Fibroblast of the aortic adventitia (primary cell): Measurements from ENCODE around the gene ECPAS. TPM values are rescaled to one million over a fixed set of nuclear protein-coding genes. Genes with fewer than 3 reads are reported as not detected.
"Not testable (repeated sequence)": the region's sequence is repeated elsewhere in the genome, so short reads cannot be mapped to it uniquely, and the experiment has no call there.

Experiments used
- DNase-seq: peaks from one replicate; pipeline ENCODE4 v3.0.0-alpha.2; 2010; ENCODE audit warnings: low read depth
- H3K4me3 ChIP-seq: 2 replicates; pipeline ENCODE4 v1.5.1; 2011; ENCODE audit warnings: low read depth, mild to moderate bottlenecking, control low read depth, low read length, moderate library complexity
- total RNA-seq: library from RNA; depleted of rRNA; stranded (reverse); fragments of >200 nt; gene quantifications from 2 replicates; pipeline ENCODE4 v1.2.3, GENCODE V29; 2012; ENCODE audit warnings: low replicate concordance
- TF ChIP-seq, protein P1 (sequence below): IDR thresholded peaks from 2 replicates; pipeline ENCODE4 v1.5.1; 2011; ENCODE audit warnings: mild to moderate bottlenecking, low read length, control low read depth, inconsistent platforms; ENCODE audit not compliant: insufficient read depth

ECPAS gene
- total RNA-seq, 1 donor = 114 TPM

DNA sequence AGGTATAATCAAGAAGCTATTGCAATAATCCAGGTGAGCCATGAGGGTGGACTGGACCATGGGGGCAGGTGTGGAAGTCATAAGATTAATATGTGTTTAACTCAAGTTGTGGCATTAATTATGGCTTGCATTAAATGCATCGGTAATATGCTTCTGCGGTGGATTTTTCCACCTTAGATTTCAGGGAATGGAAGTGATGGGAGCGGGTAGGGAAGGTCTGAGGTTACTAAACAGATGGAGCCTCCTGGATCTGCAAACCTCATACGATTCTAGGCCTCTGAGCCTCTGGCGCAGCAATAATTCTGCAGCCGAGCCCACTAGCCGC, 40.5 kb upstream of the ECPAS start:
- TF ChIP-seq, protein P1, sequence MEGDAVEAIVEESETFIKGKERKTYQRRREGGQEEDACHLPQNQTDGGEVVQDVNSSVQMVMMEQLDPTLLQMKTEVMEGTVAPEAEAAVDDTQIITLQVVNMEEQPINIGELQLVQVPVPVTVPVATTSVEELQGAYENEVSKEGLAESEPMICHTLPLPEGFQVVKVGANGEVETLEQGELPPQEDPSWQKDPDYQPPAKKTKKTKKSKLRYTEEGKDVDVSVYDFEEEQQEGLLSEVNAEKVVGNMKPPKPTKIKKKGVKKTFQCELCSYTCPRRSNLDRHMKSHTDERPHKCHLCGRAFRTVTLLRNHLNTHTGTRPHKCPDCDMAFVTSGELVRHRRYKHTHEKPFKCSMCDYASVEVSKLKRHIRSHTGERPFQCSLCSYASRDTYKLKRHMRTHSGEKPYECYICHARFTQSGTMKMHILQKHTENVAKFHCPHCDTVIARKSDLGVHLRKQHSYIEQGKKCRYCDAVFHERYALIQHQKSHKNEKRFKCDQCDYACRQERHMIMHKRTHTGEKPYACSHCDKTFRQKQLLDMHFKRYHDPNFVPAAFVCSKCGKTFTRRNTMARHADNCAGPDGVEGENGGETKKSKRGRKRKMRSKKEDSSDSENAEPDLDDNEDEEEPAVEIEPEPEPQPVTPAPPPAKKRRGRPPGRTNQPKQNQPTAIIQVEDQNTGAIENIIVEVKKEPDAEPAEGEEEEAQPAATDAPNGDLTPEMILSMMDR = no peak
- DNase-seq = no peak
- H3K4me3 ChIP-seq = peak overlapping the region; percentile 88

DNA sequence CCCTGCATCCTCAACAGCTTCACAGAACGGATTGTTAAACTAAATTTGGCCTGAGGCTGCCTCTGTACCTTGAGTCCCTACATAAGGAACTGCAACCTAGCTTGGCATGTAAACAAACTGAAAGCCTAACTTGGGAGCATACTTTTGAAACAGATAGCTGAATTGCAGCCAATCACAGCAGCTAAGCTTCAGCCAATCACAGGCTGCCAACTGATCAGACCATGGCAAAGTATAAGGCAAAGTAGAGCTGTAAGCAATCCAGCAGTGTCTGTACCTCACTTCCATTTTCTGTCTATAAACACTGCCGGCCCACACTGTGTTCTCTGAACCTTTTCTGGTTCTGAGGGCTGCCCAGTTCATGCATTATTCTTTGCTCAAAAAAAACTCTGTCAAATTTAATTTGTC, 31.9 kb upstream of the ECPAS start:
- no peak overlapping the region for H3K4me3 ChIP-seq
- peak; percentile 16 for DNase-seq
- TF ChIP-seq, protein P1 = no peak

DNA sequence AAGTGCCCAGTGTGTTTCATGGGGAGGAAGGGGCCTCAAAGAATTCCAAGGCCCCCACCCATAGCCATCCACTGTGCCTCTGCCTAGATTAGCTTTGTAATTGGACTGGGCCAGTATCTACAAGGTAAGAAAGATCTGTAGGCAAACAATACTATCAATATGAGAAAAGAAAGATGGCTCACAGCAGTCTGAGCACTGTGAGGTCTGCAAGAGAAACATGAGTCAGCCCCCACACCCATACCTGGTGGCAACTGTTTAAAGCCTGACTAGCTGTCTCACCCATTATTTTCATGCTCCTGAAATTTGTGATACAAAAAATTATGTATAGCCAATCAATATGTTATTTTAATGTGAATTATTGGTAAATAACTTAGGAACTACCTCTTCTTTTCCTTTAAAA, 30.8 kb upstream of the ECPAS start:
- DNase-seq = no peak
- TF ChIP-seq, protein P1 = no peak
- no peak overlapping the region for H3K4me3 ChIP-seq

DNA sequence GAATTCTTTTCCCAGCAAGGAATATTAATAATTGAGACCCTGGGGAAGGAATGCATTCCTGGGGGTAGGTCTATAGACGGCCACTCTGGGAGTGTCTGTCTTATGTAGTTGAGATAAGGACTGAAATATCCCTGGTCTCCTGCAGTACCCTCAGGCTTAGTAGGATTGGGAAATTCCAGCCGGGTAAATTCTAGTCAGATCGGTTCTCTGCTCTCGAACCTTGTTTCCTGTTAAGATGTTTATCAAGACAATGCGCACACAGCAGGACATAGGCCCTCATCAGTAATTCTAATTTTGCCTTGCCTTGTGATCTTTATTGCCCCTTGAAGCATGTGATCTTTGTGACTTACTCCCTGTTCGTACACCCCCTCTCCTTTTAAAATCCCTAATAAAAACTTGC, 27.4 kb upstream of the ECPAS start:
- H3K4me3 ChIP-seq, DNase-seq: not testable (repeated sequence)

DNA sequence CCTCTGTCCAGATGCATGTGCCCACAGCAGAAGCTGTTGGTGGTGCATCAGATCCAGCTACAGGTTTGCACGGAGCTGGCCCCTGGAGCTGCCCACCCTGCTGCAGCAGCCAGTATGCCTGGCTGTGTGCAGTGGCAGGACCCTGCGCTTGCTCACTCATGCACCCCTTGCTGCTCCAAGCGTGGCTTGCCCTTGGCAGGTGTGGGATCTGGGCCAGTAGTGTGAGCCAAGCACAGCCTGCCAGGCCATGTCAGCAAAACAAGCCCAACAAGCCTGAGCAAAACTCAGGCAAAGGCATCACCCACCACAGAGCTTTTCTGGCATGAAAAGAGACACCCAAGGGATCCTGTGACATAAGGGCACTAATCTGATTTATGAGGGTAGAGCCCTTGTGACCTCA, 18.3 kb upstream of the ECPAS start:
- TF ChIP-seq, protein P1 = no peak
- no peak for DNase-seq
- H3K4me3 ChIP-seq = no peak overlapping the region

DNA sequence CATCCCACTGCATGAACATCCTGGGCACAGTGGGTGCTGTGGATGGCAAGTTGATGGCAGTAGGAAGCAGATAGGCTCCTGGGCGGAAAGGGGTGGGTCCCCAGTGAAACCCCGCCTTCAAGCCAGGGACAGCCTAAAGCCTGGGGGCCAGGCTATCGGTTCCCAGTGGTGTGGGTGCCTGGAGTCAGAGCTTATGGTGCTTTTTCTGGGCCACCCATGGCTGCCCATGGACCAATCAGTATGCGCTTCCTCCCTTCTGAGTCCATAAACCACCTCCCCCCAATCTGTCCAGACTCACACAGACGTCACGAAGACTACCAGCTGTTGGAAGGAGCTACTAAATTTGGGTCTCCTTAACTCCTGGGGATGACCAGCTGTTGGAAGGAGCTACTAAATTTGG, 17.5 kb upstream of the ECPAS start:
- TF ChIP-seq, protein P1 = no peak
- no peak overlapping the region for H3K4me3 ChIP-seq
- no peak for DNase-seq

DNA sequence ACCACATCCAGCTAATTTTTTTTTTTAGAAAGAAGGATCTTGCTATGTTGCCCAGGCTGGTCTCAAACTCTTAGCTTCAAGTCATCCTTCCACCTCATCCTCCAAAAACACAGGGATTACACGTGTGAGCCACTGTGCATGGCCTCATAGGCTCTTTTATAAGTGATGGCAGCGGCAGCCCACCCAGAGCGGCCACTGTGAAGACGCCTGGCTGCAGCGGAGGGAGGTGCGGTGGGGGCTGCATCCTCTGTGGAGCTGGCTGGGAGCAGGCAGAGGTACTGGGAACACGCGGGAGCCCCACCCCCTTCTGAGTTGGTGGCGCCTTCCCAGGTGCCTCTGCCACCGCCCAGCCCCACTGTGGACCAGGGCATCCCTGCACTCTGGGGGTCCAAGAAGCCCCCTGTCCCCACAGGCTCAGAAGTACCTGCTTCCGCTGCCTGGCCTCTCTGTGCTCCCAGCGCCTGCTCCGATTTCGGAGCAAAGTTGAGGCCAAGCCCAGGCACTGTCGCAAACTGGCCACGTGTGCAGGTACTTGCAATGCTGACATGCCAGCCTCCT, 16.9 kb upstream of the ECPAS start:
- DNase-seq = no peak
- TF ChIP-seq, protein P1 = no peak
- H3K4me3 ChIP-seq = no peak overlapping the region

DNA sequence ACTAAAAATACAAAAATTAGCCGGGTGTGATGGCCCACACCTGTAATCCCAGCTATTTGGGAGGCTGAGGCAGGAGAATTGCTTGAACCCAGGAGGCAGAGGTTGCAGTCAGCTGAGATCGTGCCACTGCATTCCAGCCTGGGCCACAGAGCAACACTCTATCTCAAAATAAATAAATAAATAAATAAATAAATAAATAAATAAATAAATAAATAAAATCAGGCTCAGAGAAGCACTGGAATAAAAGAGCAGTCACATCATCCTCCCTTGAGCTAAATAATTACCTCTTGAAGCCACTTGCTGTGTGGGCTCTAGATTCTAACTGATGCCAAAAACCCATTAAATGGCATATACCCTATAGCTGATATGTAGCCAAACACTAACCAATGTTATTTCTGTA, 13.0 kb upstream of the ECPAS start:
- H3K4me3 ChIP-seq, DNase-seq: not testable (repeated sequence)
